HEK293T (cell line): ENCODE results near the gene LAIR2.

Source experiments
- BHLHE40 ChIP-seq: fragments of 450-650 bp; IDR thresholded peaks from 2 replicates; pipeline ENCODE4 v1.6.1; 2016; ENCODE audit warnings: mild to moderate bottlenecking, moderate library complexity, borderline replicate concordance
- CTBP1 ChIP-seq: fragments of 450-650 bp; IDR thresholded peaks from 2 replicates; pipeline ENCODE4 v1.6.1; 2016; ENCODE audit warnings: borderline replicate concordance
- ELF4 ChIP-seq: fragments of 450-650 bp; IDR thresholded peaks from 2 replicates; pipeline ENCODE4 v1.6.1; 2017; ENCODE audit warnings: antibody characterized with exemption
- FOXM1 ChIP-seq: fragments of 450-650 bp; IDR thresholded peaks from 2 replicates; pipeline ENCODE4 v1.6.1; 2017; ENCODE audit warnings: mild to moderate bottlenecking, borderline replicate concordance
- SP1 ChIP-seq: fragments of 450-650 bp; IDR thresholded peaks from 2 replicates; pipeline ENCODE4 v1.6.1; 2017
- SUZ12 ChIP-seq: fragments of 450-650 bp; IDR thresholded peaks from 2 replicates; pipeline ENCODE4 v1.6.1; 2016; ENCODE audit warnings: mild to moderate bottlenecking
- TARDBP ChIP-seq: fragments of 450-650 bp; IDR thresholded peaks from 2 replicates; pipeline ENCODE4 v1.6.1; 2016
- ZNF384 ChIP-seq: fragments of 450-650 bp; IDR thresholded peaks from 2 replicates; pipeline ENCODE4 v1.6.1; 2016
- TF ChIP-seq, protein P1 (sequence below): fragments of 450-650 bp; IDR thresholded peaks from 2 replicates; pipeline ENCODE4 v1.6.1; 2016

GRCh38 chr19:54464630-54465425, 37.8 kb upstream of the LAIR2 start:
- TF ChIP-seq ZNF384, result no peak
- no peak for TF ChIP-seq SUZ12
- TF ChIP-seq FOXM1, result no peak
- no peak for TF ChIP-seq ELF4
- TF ChIP-seq CTBP1, result no peak
- TF ChIP-seq SP1, result no peak
- TF ChIP-seq, protein P1, sequence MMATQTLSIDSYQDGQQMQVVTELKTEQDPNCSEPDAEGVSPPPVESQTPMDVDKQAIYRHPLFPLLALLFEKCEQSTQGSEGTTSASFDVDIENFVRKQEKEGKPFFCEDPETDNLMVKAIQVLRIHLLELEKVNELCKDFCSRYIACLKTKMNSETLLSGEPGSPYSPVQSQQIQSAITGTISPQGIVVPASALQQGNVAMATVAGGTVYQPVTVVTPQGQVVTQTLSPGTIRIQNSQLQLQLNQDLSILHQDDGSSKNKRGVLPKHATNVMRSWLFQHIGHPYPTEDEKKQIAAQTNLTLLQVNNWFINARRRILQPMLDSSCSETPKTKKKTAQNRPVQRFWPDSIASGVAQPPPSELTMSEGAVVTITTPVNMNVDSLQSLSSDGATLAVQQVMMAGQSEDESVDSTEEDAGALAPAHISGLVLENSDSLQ, result no peak
- TF ChIP-seq BHLHE40, result no peak
- TF ChIP-seq TARDBP, result no peak
